ENCODE measurements around the gene MTSS2.

The MTSS2 gene

DNA sequence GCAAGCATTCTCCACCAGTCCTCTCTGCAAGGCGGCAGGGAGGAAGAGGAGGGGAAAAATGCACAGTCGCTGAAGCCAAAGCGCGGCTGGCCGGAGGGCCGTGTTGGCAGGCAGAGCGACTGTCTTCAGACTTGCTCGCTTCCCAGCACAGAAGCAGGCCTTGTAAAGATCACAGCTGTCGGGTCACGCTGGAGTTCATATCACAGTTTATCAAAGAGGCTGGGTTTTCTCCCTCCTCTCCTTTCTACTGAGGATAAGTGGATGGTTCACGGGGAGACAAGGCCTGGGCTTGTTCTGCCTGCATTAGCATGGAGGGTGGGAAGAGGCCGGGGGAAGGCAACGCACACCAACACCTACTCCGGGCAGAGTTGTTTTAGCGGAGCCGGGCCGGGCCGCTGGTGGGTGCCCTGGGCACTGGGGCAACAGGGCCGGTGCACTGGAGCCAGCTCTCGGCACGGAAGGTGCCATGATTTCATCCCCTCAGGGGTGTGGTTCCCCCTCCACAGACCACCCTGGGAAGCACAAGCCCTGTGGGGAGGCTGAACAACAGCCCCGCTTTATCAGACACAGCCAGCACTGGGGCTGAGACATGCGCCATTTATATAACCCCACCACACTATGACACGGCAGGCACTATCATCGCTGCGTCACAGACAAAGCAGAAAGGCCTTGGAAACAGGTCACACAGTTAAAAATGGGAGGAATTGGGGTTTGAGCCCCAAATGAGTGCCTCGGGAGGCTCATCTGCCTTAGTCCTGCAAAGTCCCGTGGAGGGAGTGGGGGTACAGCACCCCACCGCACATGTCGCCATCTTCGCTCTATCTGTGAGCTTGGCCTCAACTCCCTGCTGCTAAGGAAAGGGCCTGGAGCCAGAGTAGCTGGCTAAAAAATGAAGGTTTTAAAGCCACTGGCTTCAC is 40.3 kb upstream of the MTSS2 start:
- Histone ChIP-seq H3K9me3 (no peaks in the 10 kb centered on the region), H3K36me3 (peaks cover 91% of the 10 kb centered on the region), H3K9ac (no peak overlapping the region), H3K27ac (no peak overlapping the region), H3K4me1 (peaks cover 24% of the 10 kb centered on the region), H3K27me3 (no peaks in the 10 kb centered on the region), H3K4me2 (no peak overlapping the region), H3K4me3 (no peak overlapping the region), H4K20me1 (no peaks in the 10 kb centered on the region)
- TF ChIP-seq Cebpa-rat (IDR thresholded peaks at IDR 0.05) = no peak

DNA sequence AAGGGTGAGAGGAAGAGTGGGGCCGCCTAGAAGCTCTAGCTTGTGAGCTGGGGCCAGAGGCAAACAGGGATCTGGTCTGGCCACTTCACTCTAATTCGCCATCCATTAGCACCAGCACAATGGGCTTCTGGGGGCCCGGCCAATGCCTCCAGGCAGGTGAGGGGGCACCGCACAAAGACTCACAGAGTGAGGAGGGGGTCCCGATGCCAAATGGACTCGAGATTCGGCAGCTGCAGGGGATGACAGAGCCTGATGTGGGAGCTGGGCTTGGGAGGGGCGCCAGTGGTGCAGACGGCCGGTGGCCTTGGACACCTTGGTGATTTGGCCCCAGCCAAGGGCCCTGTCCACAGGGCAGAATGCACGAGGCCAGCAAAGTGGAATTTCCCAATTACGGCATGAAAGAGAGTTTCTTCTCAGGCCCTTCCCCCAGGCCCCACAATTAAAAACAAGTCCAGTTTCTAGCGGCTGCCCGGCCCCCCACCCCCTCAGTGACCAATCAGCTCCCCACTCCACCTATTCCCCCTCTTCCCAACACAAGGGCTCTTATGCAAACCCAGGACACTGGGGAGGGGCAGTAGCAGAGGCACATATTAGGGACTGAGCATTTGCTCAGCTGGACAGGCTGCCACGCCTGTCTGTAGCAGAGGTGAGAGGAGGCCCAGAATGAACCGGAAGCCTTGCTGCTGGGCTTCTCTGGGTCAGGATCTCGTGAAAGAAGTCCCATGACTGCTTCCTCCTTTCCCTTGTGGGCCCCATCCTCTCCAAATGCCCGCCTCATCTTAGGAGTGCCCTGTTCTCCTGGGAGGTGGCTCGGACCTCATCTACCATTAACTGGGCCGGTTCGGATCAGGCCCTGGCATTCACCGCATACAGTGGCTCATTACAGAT is 39.4 kb upstream of the MTSS2 start:
- no peak for TF ChIP-seq Cebpa-rat (IDR thresholded peaks at IDR 0.05)
- no peak overlapping the region for H3K4me2 ChIP-seq
- H3K36me3 ChIP-seq = peaks cover 86% of the 10 kb centered on the region

DNA sequence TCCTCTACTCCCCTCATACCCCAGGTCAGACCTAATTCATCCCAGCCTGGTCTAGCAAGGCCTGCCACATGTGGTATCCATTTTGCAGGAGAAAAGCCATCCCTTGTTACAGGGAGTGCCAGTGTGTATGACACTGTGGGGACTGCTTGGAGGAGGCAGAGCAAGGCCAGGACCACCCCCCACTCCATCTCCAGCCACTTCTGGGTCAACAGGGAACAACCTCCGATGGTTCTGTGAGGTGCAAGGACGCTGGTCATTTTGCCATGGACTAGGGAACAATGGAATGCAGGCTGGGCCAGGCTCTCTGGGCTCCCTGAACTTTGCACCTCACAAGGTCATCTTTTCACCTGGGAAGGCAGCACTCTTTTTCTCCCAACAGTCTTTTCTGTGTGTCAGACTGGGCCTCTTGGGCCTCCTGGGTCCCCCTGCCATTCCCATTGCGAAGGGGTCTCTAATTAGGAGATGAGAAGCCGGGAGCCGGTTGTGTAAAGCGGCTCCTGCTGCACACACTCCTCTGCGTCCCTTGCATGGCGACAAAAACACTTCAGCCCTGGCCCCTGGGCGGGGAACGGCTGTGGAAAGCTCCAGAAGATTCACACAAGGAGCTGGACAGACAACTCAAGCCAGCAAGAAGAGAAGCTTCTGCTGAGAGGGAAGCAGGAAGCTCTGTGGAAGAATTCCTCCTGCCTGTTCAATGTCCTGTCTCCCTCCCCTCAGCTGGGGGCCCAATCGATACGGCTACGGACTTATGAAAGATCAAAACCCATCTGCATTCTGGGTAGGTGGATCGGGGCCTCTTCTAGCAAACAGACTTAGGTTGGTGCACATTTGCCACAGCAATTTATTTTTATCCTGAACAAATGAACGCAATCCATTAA is 38.5 kb upstream of the MTSS2 start:
- Histone ChIP-seq H3K4me1 (peaks cover 39% of the 10 kb centered on the region), H3K9me3 (no peaks in the 10 kb centered on the region), H3K4me3 (no peak overlapping the region), H3K36me3 (peaks cover 89% of the 10 kb centered on the region), H3K27me3 (no peaks in the 10 kb centered on the region), H3K4me2 (no peak overlapping the region), H3K9ac (no peak overlapping the region), H4K20me1 (no peaks in the 10 kb centered on the region), H3K27ac (no peak overlapping the region)
- no peak for TF ChIP-seq Cebpa-rat (IDR thresholded peaks at IDR 0.05)

More for the DNA sequence above, 39.4 kb upstream of the MTSS2 start:
- Histone ChIP-seq H3K27ac (no peak overlapping the region), H3K27me3 (no peaks in the 10 kb centered on the region), H3K4me1 (peaks cover 33% of the 10 kb centered on the region), H3K9me3 (no peaks in the 10 kb centered on the region), H4K20me1 (no peaks in the 10 kb centered on the region), H3K9ac (no peak overlapping the region), H3K4me3 (no peak overlapping the region)

DNA sequence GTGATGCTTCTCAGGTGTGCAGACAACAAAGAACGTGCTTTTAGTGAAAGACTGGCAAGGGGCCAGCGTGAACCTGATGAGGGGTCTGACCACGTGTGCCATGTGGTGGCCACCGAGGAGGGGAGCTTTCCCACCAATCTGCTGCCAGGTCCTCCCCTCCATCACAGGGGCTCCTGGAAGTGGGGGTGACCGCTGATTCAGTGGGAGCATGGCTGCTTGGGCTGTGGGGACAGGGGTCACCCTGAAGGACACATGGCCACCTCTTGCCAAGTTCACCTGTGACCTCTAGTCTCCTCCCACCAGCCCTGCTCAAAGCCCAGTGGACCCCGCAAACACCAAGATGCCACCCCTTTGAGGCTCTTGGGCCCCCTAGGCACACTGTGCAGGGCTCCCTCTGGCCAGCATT is 37.9 kb upstream of the MTSS2 start:
- Histone ChIP-seq H3K4me3 (no peak overlapping the region), H3K27ac (no peak overlapping the region)

DNA sequence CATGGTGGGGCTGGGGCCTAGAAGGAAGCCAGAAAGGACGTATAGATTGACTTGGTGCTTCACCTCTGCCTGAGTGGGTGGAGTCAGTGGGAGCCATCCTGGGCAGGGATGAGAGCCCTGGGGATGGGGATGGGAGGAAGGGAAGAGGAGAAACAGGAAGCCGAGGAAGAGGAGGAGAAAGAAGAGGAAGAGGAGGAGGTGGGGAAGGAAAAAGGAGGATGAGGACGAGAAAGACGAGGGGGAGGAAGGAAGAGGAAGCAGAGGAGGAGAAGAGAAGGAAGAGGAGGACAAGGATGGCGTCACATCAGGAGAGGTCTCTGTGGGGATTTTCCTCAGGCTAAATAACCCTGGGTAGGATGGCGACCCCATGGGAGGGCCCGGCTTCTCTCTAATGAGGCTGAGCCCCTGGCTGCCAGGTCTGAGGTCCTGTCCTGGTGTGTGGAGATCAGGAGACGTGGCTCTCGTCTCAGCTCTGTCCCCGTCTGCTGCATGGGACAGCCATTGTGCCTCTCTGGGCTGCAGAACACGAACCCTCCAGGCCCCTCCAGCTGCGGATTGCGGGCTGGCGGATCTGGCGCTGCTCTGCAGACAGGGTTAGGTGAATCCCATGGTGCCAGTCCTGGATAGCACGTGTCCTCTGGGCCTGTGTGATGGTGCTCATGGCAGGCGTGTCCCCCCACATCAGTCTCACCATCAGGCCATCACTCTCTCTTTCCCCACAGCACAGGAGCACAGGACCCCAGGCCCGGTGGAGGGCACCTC is 35.5 kb upstream of the MTSS2 start:
- Histone ChIP-seq H3K4me2 (peak overlapping the region; percentile 53), H4K20me1 (no peaks in the 10 kb centered on the region), H3K9me3 (no peaks in the 10 kb centered on the region), H3K4me3 (no peak overlapping the region), H3K4me1 (peaks cover 29% of the 10 kb centered on the region), H3K36me3 (peaks cover 67% of the 10 kb centered on the region), H3K27ac (no peak overlapping the region), H3K9ac (no peak overlapping the region), H3K27me3 (no peaks in the 10 kb centered on the region)
- TF ChIP-seq Cebpa-rat (IDR thresholded peaks at IDR 0.05) = no peak

More for the DNA sequence above, 37.9 kb upstream of the MTSS2 start:
- no peaks in the 10 kb centered on the region for H3K9me3 ChIP-seq
- H3K4me2 ChIP-seq = no peak overlapping the region
- no peaks in the 10 kb centered on the region for H3K27me3 ChIP-seq
- peaks cover 33% of the 10 kb centered on the region for H3K4me1 ChIP-seq
- TF ChIP-seq Cebpa-rat (IDR thresholded peaks at IDR 0.05) = no peak
- H3K9ac ChIP-seq = no peak overlapping the region
- peaks cover 87% of the 10 kb centered on the region for H3K36me3 ChIP-seq
- no peaks in the 10 kb centered on the region for H4K20me1 ChIP-seq

DNA sequence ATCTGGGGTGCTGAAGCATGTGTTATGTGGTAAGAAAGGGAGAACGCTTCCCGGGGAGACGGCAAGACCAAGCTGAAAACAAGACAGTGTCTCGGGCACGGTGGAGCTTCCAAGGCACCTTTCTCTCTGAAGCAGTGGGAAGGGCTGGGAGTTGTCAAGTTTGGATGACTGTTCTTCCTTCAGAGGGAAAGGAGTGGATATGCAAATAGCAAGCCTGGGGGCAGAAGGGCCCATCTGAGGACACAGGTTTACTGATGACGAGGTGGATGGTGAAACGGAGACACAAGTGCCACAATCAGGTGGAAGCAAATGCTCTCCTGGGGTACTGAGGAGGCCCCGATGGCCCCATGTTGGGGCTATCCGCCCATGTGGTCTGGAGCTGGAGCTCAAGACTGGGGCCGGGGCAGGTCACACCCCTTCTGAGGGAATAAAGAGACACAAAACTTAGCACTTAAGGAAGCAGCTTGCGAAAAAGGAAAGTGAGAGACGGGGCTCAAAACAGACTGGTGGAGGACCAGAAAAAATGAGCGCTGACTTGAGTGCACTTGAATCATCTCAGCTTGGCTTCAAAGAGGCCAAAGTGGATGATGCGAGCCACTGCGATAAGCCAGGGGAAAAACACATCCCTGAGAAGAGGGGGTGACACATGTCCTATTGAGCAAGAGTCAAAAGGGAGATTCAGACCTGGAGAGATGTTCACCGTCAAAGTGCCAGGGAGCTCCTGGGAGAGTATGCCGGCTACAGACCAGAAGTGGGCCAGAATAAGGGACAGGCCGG is 34.8 kb upstream of the MTSS2 start:
- Histone ChIP-seq H3K9me3 (no peaks in the 10 kb centered on the region), H3K4me2 (peak overlapping the region; percentile 53), H3K9ac (0 out of 2 replicates have a peak overlapping the region, but pooled peaks have one; percentile 19), H4K20me1 (no peaks in the 10 kb centered on the region), H3K27ac (peak overlapping the region; percentile 18), H3K36me3 (peaks cover 60% of the 10 kb centered on the region), H3K27me3 (no peaks in the 10 kb centered on the region), H3K4me3 (no peak overlapping the region), H3K4me1 (peaks cover 36% of the 10 kb centered on the region)
- no peak for TF ChIP-seq Cebpa-rat (IDR thresholded peaks at IDR 0.05)

DNA sequence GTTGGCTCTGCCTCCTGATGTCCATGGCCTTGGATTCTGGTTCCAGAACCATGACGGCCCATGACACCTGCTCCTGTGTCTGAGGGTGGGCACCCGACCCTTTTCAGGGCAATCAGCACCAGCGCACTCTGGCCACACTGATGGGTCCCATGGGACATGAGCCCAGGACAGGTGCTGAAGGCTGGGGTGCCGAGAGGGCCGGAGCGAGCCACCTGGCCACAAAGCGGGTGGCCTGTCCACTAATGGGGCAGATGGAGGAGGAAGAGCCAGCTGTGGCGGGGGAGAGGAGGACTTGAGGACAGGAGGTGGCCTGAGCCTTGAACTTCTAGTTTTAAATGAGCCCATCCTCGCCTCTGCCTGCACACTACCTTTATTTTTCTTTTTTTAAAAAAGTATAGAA is 31.2 kb upstream of the MTSS2 start:
- Histone ChIP-seq H3K4me3 (no peak overlapping the region), H3K9ac (0 out of 2 replicates have a peak overlapping the region, but pooled peaks have one; percentile 10), H4K20me1 (no peaks in the 10 kb centered on the region), H3K36me3 (peaks cover 30% of the 10 kb centered on the region), H3K4me2 (no peak overlapping the region), H3K9me3 (no peaks in the 10 kb centered on the region), H3K27me3 (no peaks in the 10 kb centered on the region), H3K27ac (0 out of 2 replicates have a peak overlapping the region, but pooled peaks have one; percentile 4), H3K4me1 (peaks cover 72% of the 10 kb centered on the region)
- no peak for TF ChIP-seq Cebpa-rat (IDR thresholded peaks at IDR 0.05)

DNA sequence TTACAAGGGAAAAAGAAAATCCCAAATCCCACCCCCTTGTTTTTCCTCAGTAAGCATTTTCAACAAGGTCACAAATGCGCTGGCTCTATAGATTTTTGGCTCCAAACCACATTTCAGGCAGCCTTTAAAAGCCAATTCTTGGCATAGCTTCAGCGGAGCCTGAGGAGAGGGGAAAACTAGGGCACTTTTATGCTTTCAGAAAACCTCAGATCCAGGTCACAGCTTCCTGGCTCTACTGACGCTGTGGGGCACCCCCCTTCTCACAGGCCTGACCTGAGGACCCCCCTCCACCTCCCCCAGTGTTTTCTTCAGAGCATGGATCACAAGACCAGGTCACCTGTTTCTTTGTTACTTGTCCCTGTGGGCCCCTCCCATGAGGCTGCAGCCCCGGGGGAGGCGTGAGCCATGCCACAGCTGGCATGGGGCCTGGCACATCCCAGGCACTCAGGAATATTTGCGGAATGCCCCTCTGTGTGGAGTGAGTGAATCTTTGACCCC is 30.1 kb upstream of the MTSS2 start:
- Histone ChIP-seq H4K20me1 (no peaks in the 10 kb centered on the region), H3K27ac (peak overlapping the region; percentile 66), H3K4me2 (peak overlapping the region; percentile 80)

More for the DNA sequence above, 30.1 kb upstream of the MTSS2 start:
- H3K4me3 ChIP-seq = no peak overlapping the region
- H3K36me3 ChIP-seq = peaks cover 27% of the 10 kb centered on the region
- H3K27me3 ChIP-seq = no peaks in the 10 kb centered on the region
- peaks cover 74% of the 10 kb centered on the region for H3K4me1 ChIP-seq
- peak overlapping the region; percentile 34; the same call in 1 of the 2 replicates for H3K9ac ChIP-seq
- no peaks in the 10 kb centered on the region for H3K9me3 ChIP-seq
- TF ChIP-seq Cebpa-rat (IDR thresholded peaks at IDR 0.05) = no peak
